K562 (cell line): ENCODE data around the gene WDR45B. TPM values are rescaled to one million over a fixed set of nuclear protein-coding genes. Genes with fewer than 3 reads are reported as not detected.
A peak's percentile ranks its signal among the peaks of the same experiment; 100 is the strongest.

Experiments used
- ATAC-seq: fragments of 200-7000 bp; cut with Tn5 transposase; 3 replicates; pipeline ENCODE4 v1.9.1; 2020; ENCODE audit warnings: moderate library complexity
- BruUV-seq: library from RNA; stranded (reverse); fragments of 400-500 nt; replicated peaks from 2 replicates; lab custom pipeline; 2021; lab: Mats Ljungman, UMichigan
- CTCF ChIA-PET: fragments of 300-600 bp; formaldehyde crosslinking; extraction: SDS; loops from one replicate; lab custom pipeline; 2021; ENCODE audit warnings: low intra/inter-chr PET ratio; lab: Yijun Ruan, JAX
- POLR2A ChIA-PET: fragments of 300-600, 350-650 bp; sonication (Branson Sonifier 250); formaldehyde crosslinking; extraction: SDS; loops from one replicate; lab custom pipeline; 2021; ENCODE audit warnings: antibody characterized with exemption, inconsistent platforms; lab: Yijun Ruan, JAX
- DNase-seq, 4 experiments: peaks; one replicate each; pipeline versions ENCODE4 v3.0.0 to v3.0.0-alpha.2; 2011 to 2018; ENCODE audit warnings: low spot score in 3 of 4, mixed read lengths in 3 of 4; ENCODE audit errors: extremely low read depth in 1 of 4
- FAIRE-seq: peaks from 2 replicates; lab custom pipeline; 2011; peaks lifted over from hg19 to GRCh38; lab: Jason Lieb, UNC
- H2AFZ ChIP-seq: 2 replicates; pipeline ENCODE4 v1.6.0; 2011; ENCODE audit warnings: low read depth, low read length, control low read depth, inconsistent platforms
- H3K27ac ChIP-seq: fragments of 200-600 bp; 3 replicates; pipeline ENCODE4 v1.8.0; 2011; ENCODE audit warnings: low read depth, mild to moderate bottlenecking, control low read depth, inconsistent platforms, low read length, moderate library complexity, mixed read lengths; ENCODE audit errors: extremely low read depth
- H3K27me3 ChIP-seq, 2 experiments: fragments of 300-600 bp in 1 of 2; 2 replicates in 1 of 2; 3 replicates in 1 of 2; pipeline versions ENCODE4 v1.6.0 to v1.8.0; 2011; ENCODE audit warnings: inconsistent platforms in 2 of 2, low read length in 2 of 2, mild to moderate bottlenecking in 1 of 2, mixed read lengths in 1 of 2, moderate library complexity in 1 of 2; ENCODE audit not compliant: control insufficient read depth in 2 of 2, insufficient read depth in 2 of 2
- H3K36me3 ChIP-seq: fragments of 300-600 bp; 3 replicates; pipeline ENCODE4 v1.8.0; 2011; ENCODE audit warnings: mild to moderate bottlenecking, low read length, inconsistent platforms; ENCODE audit not compliant: control insufficient read depth, insufficient read depth
- H3K4me1 ChIP-seq, 2 experiments: fragments of 200-600 bp in 1 of 2; replicated peaks in 1 of 2; 2 replicates in 1 of 2; 3 replicates in 1 of 2; pipeline versions ENCODE4 v1.5.1 to v1.8.0; 2011; ENCODE audit warnings: inconsistent platforms in 2 of 2, low read length in 2 of 2, mild to moderate bottlenecking in 1 of 2, mixed read lengths in 1 of 2, moderate library complexity in 1 of 2; ENCODE audit not compliant: control insufficient read depth in 2 of 2, insufficient read depth in 2 of 2
- H3K4me2 ChIP-seq: 2 replicates; pipeline ENCODE4 v1.6.1; 2011; ENCODE audit warnings: low read length, control low read depth, inconsistent platforms, mixed read lengths; ENCODE audit not compliant: insufficient read depth
- H3K4me3 ChIP-seq: fragments of 200-600 bp; sonication (generic), shearing (Covaris generic); 2 replicates; pipeline ENCODE4 v1.5.1; 2016; ENCODE audit warnings: control low read depth, inconsistent platforms
- H3K79me2 ChIP-seq: fragments of 200-600 bp; 3 replicates; pipeline ENCODE4 v1.8.0; 2011; ENCODE audit warnings: low read length, inconsistent platforms; ENCODE audit not compliant: control insufficient read depth, insufficient read depth
- H3K9ac ChIP-seq, 2 experiments: 2 replicates each; pipeline versions ENCODE4 v1.6.0 to v1.6.1; 2011; ENCODE audit warnings: low read depth in 2 of 2, low read length in 2 of 2, control low read depth in 1 of 2, inconsistent platforms in 1 of 2, mild to moderate bottlenecking in 1 of 2, mixed read lengths in 1 of 2; ENCODE audit not compliant: insufficient read depth in 1 of 2
- H3K9me1 ChIP-seq: one replicate; pipeline ENCODE4 v1.6.0; 2011; ENCODE audit warnings: inconsistent platforms, mild to moderate bottlenecking, low read length, moderate library complexity; ENCODE audit not compliant: control insufficient read depth, insufficient read depth
- H3K9me3 ChIP-seq: replicated peaks from 2 replicates; pipeline ENCODE4 v1.5.1; 2011; ENCODE audit warnings: low read depth, low read length, inconsistent platforms; ENCODE audit not compliant: control insufficient read depth, insufficient read depth
- H4K20me1 ChIP-seq: replicated peaks from 2 replicates; pipeline ENCODE4 v1.6.1; 2011; ENCODE audit warnings: low read length, inconsistent platforms, mixed read lengths; ENCODE audit not compliant: control insufficient read depth, insufficient read depth
- BCOR ChIP-seq: fragments of 450-650 bp; IDR thresholded peaks from 2 replicates; pipeline ENCODE4 v1.6.1; 2016
- KDM4B ChIP-seq, 2 experiments: fragments of 450-650 bp in 1 of 2; sonication (generic) in 1 of 2; IDR thresholded peaks; 2 replicates each; pipeline ENCODE4 v1.6.1; 2016 to 2017; ENCODE audit warnings: borderline replicate concordance in 2 of 2, antibody characterized with exemption in 1 of 2, low read depth in 1 of 2, mild to moderate bottlenecking in 1 of 2
- PHB2 ChIP-seq: fragments of 450-650 bp; IDR thresholded peaks from 2 replicates; pipeline ENCODE4 v1.6.1; 2017; ENCODE audit warnings: low read depth
- RB1 ChIP-seq: fragments of 450-650 bp; IDR thresholded peaks from 2 replicates; pipeline ENCODE4 v1.6.1; 2017; ENCODE audit warnings: low read depth, mild to moderate bottlenecking
- SETDB1 ChIP-seq: IDR thresholded peaks from one replicate; pipeline ENCODE4 v1.6.1; 2012; ENCODE audit warnings: low read length, control low read depth, inconsistent platforms
- SP2 ChIP-seq: IDR thresholded peaks from 2 replicates; pipeline ENCODE4 v1.6.1; 2011; ENCODE audit warnings: mild to moderate bottlenecking, low read depth, low read length, moderate library complexity; ENCODE audit not compliant: poor library complexity, severe bottlenecking; ENCODE audit errors: extremely low read depth
- TAL1 ChIP-seq: fragments of 450-650 bp; IDR thresholded peaks from 2 replicates; pipeline ENCODE4 v1.6.1; 2016; ENCODE audit warnings: mild to moderate bottlenecking
- ZNF140 ChIP-seq: fragments of 250-450 bp; sonication (Bioruptor Pico); IDR thresholded peaks from 2 replicates; pipeline ENCODE4 v1.8.0; 2021; ENCODE audit warnings: moderate library complexity, mild to moderate bottlenecking, inconsistent platforms
- ZNF764 ChIP-seq: fragments of 250-450 bp; sonication (Bioruptor Pico); IDR thresholded peaks from 2 replicates; pipeline ENCODE4 v1.4.0; 2020; ENCODE audit warnings: low read depth, mild to moderate bottlenecking, moderate library complexity
- ZNF785 ChIP-seq: fragments of 250-450 bp; sonication (Bioruptor Pico); IDR thresholded peaks from 2 replicates; pipeline ENCODE4 v1.4.0; 2020; ENCODE audit warnings: mild to moderate bottlenecking
- WGBS: fragments of 100-300 bp; shearing (Covaris generic); methylation state at CpG from one replicate; pipeline ENCODE4 v1.1.6; 2016; ENCODE audit warnings: low coverage, mixed read lengths; ENCODE audit not compliant: insufficient coverage; ENCODE audit errors: missing lambda C conversion rate; 5-methylcytosine and 5-hydroxymethylcytosine counted together
- in situ Hi-C: fragments of 300-500 bp; cut with MboI; formaldehyde crosslinking; loops from 4 replicates; pipeline ENCODE4 v1.15.0; 2018; ENCODE audit warnings: inconsistent platforms, mixed read lengths
- intact Hi-C: fragments of 100-400 bp; cut with micrococcal nuclease; formaldehyde crosslinking; loops from 2 replicates; pipeline ENCODE4 v1.14.2; 2022
- polyA plus RNA-seq, 8 experiments: library from polyadenylated mRNA; depleted of rRNA in 4 of 8; stranded (reverse) in 5 of 8; unstranded in 3 of 8; fragments of >200 nt; fragmentation: Nextera tagmentation in 2 of 8; fragmentation: Illumina TruSeq in 1 of 8; extraction: Ambion mirVana in 2 of 8; extraction: Trizol in 1 of 8; gene quantifications; 2 replicates each; pipeline versions ENCODE4 v1.2.1 to v1.2.3, GENCODE V29; 2011 to 2014; ENCODE audit warnings: inconsistent platforms in 1 of 8, missing spikeins in 1 of 8
- total RNA-seq, 7 experiments: library from RNA; depleted of rRNA in 6 of 7; stranded (reverse); fragments of >200 nt in 6 of 7; fragmentation: Illumina TruSeq in 2 of 7; extraction: Trizol in 2 of 7; gene quantifications; 2 replicates each; pipeline versions ENCODE4 v1.2.1 to v1.2.3, GENCODE V29; 2011 to 2021; ENCODE audit warnings: low replicate concordance in 1 of 7
- TF ChIP-seq, protein P1 (sequence below): fragments of 250-450 bp; sonication (Bioruptor Pico); IDR thresholded peaks from 2 replicates; pipeline ENCODE4 v1.4.0; 2020; ENCODE audit warnings: mild to moderate bottlenecking, moderate library complexity, borderline replicate concordance
- TF ChIP-seq, protein P2 (sequence below), 2 experiments: fragments of 450-650 bp; formaldehyde crosslinking in 1 of 2; IDR thresholded peaks; 2 replicates each; pipeline versions ENCODE4 v1.4.0 to v1.6.1; 2014 to 2020; ENCODE audit warnings: mild to moderate bottlenecking in 2 of 2, borderline replicate concordance in 1 of 2, low read depth in 1 of 2

The WDR45B gene
- total and polyA plus RNA-seq, 9 of the 15 experiments (the other 6 are each of a cell fraction or from before 2014, with no cell fraction given) = 0.72 to 74.4 (median 35.9) TPM

DNA sequence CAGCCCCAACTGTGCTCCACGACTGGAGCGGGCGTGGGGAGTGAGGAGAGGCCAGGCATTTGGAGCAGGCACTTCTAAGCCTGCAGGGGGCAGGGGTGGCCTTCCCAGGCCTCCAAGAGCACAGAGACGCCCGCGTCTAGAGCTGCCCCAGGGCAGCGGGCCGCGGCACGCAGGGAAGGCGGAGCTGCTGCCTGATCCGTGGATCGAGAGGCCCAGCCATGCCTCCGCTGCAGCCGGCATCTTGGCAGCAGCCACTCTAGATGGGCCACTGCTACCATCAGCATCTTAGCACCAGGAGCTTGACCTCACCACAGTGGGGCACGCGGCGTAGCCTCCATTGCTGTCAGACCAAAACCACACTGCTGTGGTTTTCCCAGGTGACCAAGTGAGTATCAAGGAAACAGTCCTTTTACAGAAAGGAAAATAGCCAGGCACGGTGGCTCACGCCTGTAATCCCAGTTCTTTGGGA is 20.4 kb upstream of the WDR45B start:
- peaks cover 6 to 24% of the 10 kb centered on the region in 2 experiments; a peak in 3 of 5 replicates for H3K27me3 ChIP-seq
- H3K4me2 ChIP-seq = peak overlapping the region; percentile 60
- no peaks in the 10 kb centered on the region for H3K9me1 ChIP-seq
- 31% methylated on average over 20 of the region's 20 CpGs for WGBS
- H3K79me2 ChIP-seq = no peaks in the 10 kb centered on the region
- intact Hi-C loops (loop anchor here (1.0 kb wide), 1 partner anchor 99 kb away; no protein-coding TSS in a partner anchor), in situ Hi-C loops (no loop called here)
- peak overlapping the region; percentile 76 for H2AFZ ChIP-seq
- BruUV-seq = no TSS peak
- FAIRE-seq (peak; percentile 51), ATAC-seq (peak; percentile 98), DNase-seq (peak; percentile 59 to 70 (median 65))
- H3K9ac ChIP-seq = peak overlapping the region in 1 of 2 experiments; percentile 82; a peak in 2 of 4 replicates
- no peaks in the 10 kb centered on the region for H3K36me3 ChIP-seq
- peaks cover 3 to 34% of the 10 kb centered on the region in 2 experiments; a peak in 2 of 5 replicates for H3K4me1 ChIP-seq
- CTCF ChIA-PET = interaction anchor here (2.5 kb wide), 1 partner anchor 99 kb away, joined by 6 read pairs; no protein-coding TSS in a partner anchor
- H3K27ac ChIP-seq = no peak overlapping the region
- no peak overlapping the region for H3K4me3 ChIP-seq
- POLR2A ChIA-PET = interaction anchor here (0.7 to 1.6 kb wide), 4 partner anchors 9 to 532 kb away, joined by 3 to 5 read pairs (median 4); no protein-coding TSS in a partner anchor
- no peaks in the 10 kb centered on the region for H3K9me3 ChIP-seq
- H4K20me1 ChIP-seq = no peaks in the 10 kb centered on the region
- no peak for TF ChIP-seq ZNF785 (CRISPR knock-in tag)
- TF ChIP-seq KDM4B (IDR thresholded peaks at IDR 0.05; ENCODE audit: borderline replicate concordance in 2 of 2, low read depth in 1 of 2) = no peak
- no peak for TF ChIP-seq BCOR
- no peak for TF ChIP-seq SP2
- TF ChIP-seq, protein P1, sequence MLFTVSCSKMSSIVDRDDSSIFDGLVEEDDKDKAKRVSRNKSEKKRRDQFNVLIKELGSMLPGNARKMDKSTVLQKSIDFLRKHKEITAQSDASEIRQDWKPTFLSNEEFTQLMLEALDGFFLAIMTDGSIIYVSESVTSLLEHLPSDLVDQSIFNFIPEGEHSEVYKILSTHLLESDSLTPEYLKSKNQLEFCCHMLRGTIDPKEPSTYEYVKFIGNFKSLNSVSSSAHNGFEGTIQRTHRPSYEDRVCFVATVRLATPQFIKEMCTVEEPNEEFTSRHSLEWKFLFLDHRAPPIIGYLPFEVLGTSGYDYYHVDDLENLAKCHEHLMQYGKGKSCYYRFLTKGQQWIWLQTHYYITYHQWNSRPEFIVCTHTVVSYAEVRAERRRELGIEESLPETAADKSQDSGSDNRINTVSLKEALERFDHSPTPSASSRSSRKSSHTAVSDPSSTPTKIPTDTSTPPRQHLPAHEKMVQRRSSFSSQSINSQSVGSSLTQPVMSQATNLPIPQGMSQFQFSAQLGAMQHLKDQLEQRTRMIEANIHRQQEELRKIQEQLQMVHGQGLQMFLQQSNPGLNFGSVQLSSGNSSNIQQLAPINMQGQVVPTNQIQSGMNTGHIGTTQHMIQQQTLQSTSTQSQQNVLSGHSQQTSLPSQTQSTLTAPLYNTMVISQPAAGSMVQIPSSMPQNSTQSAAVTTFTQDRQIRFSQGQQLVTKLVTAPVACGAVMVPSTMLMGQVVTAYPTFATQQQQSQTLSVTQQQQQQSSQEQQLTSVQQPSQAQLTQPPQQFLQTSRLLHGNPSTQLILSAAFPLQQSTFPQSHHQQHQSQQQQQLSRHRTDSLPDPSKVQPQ (CRISPR knock-in tag) = no peak
- no peak for TF ChIP-seq ZNF764 (CRISPR knock-in tag)
- TF ChIP-seq SETDB1 = no peak
- no peak for TF ChIP-seq PHB2
- 0 out of 2 replicates have a peak, but pooled peaks have one; percentile 60 for TF ChIP-seq RB1
- no peak for TF ChIP-seq TAL1
- TF ChIP-seq, protein P2, sequence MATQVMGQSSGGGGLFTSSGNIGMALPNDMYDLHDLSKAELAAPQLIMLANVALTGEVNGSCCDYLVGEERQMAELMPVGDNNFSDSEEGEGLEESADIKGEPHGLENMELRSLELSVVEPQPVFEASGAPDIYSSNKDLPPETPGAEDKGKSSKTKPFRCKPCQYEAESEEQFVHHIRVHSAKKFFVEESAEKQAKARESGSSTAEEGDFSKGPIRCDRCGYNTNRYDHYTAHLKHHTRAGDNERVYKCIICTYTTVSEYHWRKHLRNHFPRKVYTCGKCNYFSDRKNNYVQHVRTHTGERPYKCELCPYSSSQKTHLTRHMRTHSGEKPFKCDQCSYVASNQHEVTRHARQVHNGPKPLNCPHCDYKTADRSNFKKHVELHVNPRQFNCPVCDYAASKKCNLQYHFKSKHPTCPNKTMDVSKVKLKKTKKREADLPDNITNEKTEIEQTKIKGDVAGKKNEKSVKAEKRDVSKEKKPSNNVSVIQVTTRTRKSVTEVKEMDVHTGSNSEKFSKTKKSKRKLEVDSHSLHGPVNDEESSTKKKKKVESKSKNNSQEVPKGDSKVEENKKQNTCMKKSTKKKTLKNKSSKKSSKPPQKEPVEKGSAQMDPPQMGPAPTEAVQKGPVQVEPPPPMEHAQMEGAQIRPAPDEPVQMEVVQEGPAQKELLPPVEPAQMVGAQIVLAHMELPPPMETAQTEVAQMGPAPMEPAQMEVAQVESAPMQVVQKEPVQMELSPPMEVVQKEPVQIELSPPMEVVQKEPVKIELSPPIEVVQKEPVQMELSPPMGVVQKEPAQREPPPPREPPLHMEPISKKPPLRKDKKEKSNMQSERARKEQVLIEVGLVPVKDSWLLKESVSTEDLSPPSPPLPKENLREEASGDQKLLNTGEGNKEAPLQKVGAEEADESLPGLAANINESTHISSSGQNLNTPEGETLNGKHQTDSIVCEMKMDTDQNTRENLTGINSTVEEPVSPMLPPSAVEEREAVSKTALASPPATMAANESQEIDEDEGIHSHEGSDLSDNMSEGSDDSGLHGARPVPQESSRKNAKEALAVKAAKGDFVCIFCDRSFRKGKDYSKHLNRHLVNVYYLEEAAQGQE (IDR thresholded peaks at IDR 0.05; ENCODE audit: borderline replicate concordance) = peak; percentile 80
- TF ChIP-seq, protein P2 (CRISPR knock-in tag; IDR thresholded peaks at IDR 0.05; ENCODE audit: low read depth) = no peak
- TF ChIP-seq ZNF140 (CRISPR knock-in tag) = no peak
